GM18526 (cell line): ENCODE data around the gene UPF1.

Experiments
- POLR2A ChIP-seq: IDR thresholded peaks from 3 replicates; pipeline ENCODE4 v1.6.1; 2011; ENCODE audit not compliant: insufficient read length; ENCODE audit errors: extremely low read depth

Gene UPF1

GRCh38 chr19:18793144-18794028, 38.4 kb upstream of the UPF1 start:
- no peak for TF ChIP-seq POLR2A

DNA sequence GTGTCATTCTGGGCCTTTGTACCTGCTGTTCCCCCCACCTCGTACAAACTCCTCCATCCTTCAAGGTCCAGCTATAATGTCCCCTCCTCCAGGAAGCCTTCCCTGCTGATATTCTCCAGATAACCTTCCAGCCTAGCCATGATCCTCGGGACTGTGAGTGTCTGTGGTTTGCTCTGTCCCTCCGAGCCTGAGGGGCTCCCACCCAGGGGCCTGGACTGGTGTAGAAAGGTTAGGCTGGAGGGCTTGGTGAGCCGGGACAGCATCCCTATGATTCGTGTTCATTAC, 37.8 kb upstream of the UPF1 start:
- TF ChIP-seq POLR2A: no peak

GRCh38 chr19:18794692-18795091, 37.1 kb upstream of the UPF1 start:
- no peak for TF ChIP-seq POLR2A

DNA sequence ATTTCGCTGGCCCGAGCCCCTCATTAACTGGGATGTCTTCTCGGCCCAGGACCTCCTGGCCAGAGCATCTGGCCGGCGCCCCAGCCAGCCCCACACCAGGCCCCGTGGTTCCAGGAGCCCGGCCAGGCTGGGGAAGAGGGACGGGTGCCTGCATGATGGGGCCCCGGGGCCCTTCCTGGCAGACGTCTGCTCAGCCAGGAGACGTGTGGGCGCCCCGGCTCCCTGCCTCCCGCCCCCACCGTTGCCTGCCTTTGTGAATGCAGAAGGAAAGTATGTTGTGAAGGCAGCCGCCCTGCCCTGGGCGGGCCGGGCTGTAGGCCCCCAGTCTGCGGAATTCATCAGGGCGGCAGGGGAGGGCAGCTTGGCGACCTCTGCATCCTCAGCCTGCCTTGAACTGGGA, 36.2 kb upstream of the UPF1 start:
- TF ChIP-seq POLR2A: no peak

DNA sequence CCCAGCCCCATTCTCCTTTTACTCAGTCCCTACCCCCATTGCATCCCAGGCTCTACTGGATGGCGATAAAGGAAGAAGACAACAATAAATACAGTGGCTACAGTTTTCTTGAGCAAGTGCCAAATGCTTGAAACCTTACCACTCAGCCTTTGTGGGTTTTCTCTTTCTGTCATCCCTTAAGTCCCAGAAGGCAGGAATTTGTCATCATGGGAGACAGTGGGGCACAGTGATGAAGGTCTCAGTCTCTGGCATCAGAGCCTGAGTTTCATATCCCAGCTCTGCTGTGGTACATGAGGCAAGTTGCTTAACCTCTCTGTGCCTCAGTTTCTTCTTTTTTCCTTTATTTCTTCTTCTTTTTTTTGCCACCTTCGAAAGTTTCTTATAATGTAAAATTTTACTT, 35.5 kb upstream of the UPF1 start:
- no peak for TF ChIP-seq POLR2A

DNA sequence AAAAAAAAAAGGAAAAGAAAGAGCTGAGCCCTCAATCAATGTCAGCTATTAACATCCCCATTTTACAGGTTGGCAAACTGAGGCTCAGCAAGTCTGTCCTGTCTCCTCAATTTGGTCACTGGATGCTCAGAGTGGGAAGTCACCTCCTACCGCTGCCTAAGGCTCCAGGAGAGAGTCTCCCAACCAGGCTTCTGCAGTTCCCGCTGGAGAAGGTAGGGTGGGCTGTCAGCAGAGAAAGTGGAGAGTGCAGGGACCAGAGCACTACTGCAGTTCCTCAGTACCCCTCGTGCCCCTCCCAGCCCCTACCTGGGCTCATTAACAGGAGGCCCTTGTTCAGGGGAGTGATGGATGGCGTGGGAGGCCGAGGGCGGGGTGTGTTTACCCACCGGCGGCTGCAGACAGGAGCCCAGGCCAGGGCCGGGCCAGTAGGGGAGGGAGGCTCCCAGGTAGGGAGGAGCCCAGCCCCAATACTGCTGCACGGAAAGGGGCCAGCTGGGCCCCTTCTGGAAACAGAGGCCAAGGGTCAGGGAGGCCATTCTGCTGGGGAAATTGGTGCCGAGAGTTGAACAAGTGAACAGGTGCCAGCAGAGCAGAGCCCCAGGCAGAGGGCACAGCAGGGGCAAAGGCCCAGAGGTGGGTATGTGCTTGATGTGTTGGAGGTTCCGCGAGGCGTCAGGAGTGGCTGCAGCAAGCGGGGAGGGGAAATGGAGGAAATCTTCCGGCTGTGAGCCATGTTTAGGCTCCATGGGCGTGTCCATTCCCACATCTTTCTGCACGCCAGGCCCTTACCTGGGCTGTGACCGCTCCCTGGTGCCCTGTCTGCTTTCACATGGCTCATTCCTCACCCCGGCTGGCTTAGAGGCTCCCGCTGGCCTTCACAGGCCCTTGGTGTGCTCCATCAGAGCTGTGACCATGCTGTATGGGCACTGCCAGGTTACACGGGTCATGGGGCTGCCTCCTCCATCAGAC, 33.1 kb upstream of the UPF1 start:
- no peak for TF ChIP-seq POLR2A

- TF ChIP-seq POLR2A: no peak
Measured at GRCh38 chr19:18799389-18799970, 32.3 kb upstream of the UPF1 start.

- no peak for TF ChIP-seq POLR2A
Measured at GRCh38 chr19:18800079-18800478, 31.7 kb upstream of the UPF1 start.

GRCh38 chr19:18800636-18801035, 31.1 kb upstream of the UPF1 start:
- TF ChIP-seq POLR2A: no peak

DNA sequence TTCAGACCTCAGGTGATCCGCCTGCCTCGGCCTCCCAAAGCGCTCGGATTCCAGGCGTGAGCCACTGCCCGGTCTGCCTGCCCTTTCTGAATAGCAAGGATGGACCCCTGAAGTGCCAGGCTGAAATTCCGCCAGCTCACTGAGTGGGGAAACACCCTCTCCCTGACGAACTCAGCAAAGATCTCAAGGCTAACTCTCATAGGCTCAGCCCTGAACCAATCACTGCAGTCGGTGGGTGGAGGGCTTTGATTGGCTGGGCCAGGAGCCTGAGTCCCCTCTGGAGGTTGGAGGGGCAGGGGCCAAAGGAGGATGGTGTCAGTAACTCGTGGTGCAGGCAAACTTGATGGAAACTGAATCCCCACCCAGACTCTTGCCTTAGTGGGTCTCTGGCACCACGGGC, 29.4 kb upstream of the UPF1 start:
- no peak for TF ChIP-seq POLR2A

DNA sequence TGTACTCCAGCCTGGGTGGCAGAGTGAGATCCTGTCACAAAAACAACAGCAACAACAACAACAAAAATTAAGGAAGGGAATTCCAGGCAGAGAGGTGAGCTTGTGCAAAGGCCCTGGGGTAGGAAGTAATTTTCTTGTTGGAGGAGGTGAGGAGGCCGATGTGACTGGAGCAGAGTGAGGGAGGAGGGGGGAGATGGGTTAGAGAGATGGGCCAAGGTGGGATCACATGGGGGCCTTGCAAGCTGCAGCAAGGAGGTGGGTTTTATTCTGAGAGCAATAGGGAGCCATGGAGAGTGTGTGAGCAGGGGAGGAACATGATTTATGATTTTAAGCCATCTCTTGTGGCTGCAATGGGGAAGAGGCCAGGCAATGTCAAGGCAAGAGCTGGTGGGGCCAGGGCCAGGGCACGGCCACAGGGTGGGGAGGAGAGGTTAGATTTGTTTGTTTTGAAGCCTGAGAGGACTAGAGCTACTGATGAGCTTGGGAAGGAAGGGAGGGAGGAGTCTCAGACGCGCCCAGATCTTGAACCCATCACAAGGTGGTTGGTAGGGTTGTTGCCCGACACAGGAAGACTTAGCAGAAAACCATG, 28.1 kb upstream of the UPF1 start:
- no peak for TF ChIP-seq POLR2A

DNA sequence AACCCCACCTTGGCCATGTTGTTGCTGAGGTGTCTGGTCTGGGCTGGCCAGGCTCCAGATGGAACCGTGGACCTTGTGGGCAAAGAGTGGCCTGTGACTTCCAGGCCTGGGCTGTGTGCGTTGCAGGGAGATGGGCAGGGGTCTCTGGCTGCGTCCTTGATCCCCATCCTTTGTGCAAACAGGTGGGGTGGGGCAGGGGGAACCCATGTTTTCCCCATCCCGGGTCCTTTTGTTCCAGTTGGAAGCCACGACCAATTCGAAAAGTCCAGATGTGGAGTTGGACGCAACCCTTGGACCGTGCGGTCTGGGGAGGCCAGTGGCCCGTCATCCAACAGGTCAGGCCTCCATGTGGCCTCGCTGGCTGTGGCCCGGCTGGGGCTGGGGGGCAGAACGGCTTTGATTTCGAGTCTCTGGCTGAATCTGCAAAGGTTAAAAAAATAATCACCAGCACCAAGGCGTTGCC, 27.6 kb upstream of the UPF1 start:
- no peak for TF ChIP-seq POLR2A

- no peak for TF ChIP-seq POLR2A
Measured at GRCh38 chr19:18804643-18805042, 27.1 kb upstream of the UPF1 start.

DNA sequence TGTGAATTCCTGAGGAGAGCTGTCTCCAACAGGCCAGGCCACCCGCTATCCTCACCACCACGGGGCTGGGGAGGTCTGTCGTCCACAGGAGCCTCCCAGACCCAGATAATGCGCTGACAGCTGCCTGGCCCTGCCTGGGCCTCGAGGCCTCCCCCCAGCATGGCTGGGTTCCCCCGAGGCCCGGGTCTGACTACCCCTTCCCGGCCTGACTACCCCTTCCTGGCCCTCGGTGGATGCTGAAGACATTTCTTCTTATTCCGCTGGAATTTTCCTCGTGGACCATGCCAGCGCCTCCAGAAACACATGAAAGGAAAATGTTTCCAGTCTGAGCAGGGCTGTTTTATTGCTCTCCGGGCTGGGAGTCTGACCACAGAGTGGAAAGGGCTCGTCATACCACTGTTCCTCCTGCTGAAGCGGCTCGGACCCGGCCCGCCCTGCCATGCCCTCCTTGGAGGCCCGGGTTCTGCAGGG, 23.9 kb upstream of the UPF1 start:
- TF ChIP-seq POLR2A: no peak

DNA sequence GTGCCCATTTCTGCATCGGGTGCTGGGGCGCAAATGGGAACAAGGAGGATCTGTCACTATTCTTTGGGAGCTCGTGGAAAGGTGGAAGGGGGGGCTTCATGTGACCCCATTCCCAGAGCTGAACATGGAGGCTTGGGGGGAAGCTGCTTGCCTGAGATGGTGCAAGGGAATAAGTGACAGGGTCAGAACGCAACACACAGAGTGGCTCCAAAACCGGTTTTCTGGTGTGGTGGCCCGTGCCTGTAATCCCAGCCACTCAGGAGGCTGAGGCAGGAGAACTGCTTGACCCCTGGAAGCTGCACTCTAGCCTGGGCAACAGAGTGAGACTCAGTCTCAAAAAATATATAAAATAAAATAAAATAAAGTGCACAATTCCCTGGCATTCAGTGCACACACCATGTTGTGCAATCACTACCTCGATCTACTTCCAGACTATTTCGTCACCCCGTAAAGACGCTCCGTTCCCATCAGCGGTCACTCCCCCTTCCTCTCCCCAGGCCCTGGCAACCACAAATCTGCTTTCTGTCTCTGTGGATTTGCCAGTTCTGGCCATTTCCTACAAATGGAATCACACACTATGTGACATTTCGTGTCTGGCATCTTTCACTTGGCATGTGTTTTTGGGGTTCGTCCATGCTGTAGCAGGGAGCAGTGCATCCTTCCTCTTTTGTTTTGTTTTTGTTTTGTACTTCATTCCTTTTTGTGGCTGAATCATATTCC, 22.4 kb upstream of the UPF1 start:
- no peak for TF ChIP-seq POLR2A

- no peak for TF ChIP-seq POLR2A
Measured at GRCh38 chr19:18814063-18814462, 17.7 kb upstream of the UPF1 start.
